Measurements from ENCODE around the gene ITGA11.

Gene ITGA11

DNA sequence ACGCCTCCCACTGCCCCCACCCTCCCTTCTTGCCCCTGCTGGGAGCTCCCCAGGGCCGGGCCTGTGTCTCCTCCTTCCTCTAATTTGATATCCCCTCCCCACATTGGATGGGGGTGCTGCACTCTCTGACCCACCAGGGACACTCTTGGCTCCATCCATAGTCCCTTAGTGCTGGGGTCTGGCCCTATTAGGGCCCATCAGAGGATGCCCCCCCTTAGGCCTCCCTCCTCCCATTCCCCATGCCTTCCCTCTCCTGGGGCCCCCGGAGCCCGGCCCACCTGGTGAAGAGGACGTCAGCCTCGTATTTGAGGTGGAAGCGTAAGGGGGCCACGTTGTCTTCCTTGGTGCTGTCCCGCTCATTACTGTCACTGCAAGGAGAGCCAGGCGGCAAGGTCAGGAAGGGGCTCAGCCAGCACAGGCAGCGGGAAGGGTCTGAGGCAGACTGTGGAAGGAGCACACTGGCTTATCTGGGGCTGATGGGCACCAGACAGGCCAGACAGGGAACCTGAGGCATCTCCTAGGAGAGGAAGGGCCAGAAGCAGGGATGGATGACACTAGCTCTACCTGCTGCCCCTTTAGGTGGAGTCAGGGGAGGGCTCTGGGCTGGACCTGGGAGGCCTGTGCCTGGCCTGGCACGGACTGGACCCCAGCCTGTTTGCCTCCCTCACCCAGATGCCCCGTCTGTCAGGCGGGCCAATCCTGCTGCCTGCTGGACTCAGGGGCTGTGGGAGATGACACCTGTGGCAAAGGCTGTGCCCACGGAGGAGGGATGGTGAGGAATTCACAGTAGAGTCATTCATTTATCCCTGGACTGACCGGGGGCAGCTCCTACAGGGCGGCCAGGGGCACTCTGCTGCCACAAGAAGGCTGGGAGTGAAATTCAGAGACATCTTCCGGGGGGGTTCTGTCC is 118.2 kb downstream of the ITGA11 start:
- peak overlapping the region; percentile 4 for H3K4me3 Mint-ChIP-seq
- H3K4me1 Mint-ChIP-seq (ENCODE audit: low read depth) = peaks cover 78% of the 10 kb centered on the region
- intact Hi-C loops (cut with micrococcal nuclease) = no loop called here
- peaks cover 7% of the 10 kb centered on the region for H3K27me3 Mint-ChIP-seq
- peaks cover 25% of the 10 kb centered on the region for H3K36me3 Mint-ChIP-seq (ENCODE audit: low read depth)
- peak overlapping the region; percentile 62 for H3K27ac Mint-ChIP-seq
- H3K9me3 Mint-ChIP-seq = no peaks in the 10 kb centered on the region

DNA sequence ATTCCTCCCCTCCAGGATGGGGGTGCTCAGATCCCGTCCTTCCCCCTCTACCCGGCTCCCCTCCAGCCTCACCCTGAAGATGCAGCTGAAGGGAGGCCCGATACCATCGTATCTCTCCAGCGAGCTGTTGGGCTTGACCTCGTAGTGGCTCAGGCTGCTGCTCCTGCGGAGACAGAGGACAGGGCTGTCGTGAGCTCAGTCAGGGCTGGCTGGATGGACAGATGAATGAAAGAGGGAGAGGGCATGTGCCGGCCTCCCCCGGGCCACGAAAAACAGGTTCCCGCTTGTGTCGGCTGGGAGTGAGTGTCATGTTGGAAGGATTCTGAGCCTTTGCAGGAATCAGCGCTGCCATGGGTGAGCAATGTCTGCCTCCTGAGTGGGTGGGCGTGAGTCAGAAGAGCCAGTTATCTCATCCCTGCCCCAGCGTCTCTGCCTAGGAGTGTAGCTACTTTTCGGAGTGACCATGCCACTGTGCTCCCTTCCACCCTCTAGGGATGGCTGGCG is 119.2 kb downstream of the ITGA11 start:
- H3K4me3 Mint-ChIP-seq = peak overlapping the region; percentile 56
- H3K9me3 Mint-ChIP-seq = no peaks in the 10 kb centered on the region
- peaks cover 29% of the 10 kb centered on the region for H3K36me3 Mint-ChIP-seq (ENCODE audit: low read depth)
- peaks cover 7% of the 10 kb centered on the region for H3K27me3 Mint-ChIP-seq
- peaks cover 74% of the 10 kb centered on the region for H3K4me1 Mint-ChIP-seq (ENCODE audit: low read depth)
- intact Hi-C loops (cut with micrococcal nuclease) = no loop called here
- H3K27ac Mint-ChIP-seq = peak overlapping the region; percentile 62

DNA sequence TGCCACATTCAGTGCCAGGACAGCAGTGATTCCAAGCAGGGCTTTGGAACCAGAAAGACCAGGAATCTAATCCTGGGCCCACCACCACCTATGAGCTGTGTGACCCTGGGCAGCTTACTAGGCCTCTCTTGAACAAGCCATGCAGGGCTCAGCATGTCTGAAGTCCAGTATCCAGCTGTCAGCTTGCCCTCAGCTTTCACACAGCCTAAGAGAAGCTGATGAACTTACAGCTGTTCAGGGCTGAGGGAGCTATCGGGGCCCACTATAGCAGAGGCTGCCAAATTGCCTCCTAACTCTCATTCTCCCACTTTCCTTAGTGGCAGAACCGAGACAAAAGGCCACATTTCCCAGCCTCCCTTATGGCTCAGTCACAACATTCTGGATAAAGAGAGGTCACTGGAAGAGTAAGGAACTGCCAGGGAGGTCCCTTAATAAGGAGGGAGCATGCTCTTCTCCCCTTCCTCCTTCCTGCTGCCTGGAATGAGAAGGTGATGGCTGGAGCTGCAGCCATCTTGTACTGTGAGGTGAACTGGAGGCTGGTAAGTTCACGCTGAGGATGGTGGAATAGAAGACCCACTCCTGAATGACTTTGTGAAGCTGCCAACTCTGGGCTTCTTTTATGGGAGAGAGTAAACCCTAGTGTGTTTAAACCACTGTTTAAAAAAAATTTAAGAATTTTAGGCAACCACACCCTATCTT is 120.0 kb downstream of the ITGA11 start:
- peaks cover 31% of the 10 kb centered on the region for H3K36me3 Mint-ChIP-seq (ENCODE audit: low read depth)
- H3K4me3 Mint-ChIP-seq = no peak overlapping the region
- no peaks in the 10 kb centered on the region for H3K9me3 Mint-ChIP-seq
- intact Hi-C loops (cut with micrococcal nuclease) = no loop called here
- H3K27me3 Mint-ChIP-seq = peaks cover 7% of the 10 kb centered on the region
- peak overlapping the region; percentile 62 for H3K27ac Mint-ChIP-seq
- H3K4me1 Mint-ChIP-seq (ENCODE audit: low read depth) = peaks cover 81% of the 10 kb centered on the region

DNA sequence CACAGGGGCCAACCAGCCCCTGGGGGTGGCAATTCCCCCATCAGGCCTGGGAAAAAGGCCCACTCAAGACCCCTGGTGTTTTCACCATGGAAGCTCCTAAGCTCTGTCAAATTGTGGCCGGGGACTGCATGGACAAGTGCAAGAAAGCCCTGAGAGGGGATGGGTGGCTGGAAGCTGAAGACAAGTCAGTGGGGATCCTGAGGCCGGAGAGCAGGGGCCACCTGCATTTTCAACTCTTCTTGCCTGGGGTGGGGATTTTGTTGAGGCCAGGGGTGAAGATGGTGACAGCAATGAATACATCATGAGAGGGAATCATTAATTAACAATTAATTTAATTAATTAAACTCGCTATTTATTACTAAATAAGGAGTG is 120.5 kb downstream of the ITGA11 start:
- Mint-ChIP-seq H3K4me3 (peak overlapping the region; percentile 27), H3K36me3 (ENCODE audit: low read depth) (peaks cover 28% of the 10 kb centered on the region), H3K9me3 (no peaks in the 10 kb centered on the region), H3K27me3 (peaks cover 4% of the 10 kb centered on the region), H3K4me1 (ENCODE audit: low read depth) (peaks cover 82% of the 10 kb centered on the region), H3K27ac (peak overlapping the region; percentile 62)
- intact Hi-C loops (cut with micrococcal nuclease) = no loop called here

DNA sequence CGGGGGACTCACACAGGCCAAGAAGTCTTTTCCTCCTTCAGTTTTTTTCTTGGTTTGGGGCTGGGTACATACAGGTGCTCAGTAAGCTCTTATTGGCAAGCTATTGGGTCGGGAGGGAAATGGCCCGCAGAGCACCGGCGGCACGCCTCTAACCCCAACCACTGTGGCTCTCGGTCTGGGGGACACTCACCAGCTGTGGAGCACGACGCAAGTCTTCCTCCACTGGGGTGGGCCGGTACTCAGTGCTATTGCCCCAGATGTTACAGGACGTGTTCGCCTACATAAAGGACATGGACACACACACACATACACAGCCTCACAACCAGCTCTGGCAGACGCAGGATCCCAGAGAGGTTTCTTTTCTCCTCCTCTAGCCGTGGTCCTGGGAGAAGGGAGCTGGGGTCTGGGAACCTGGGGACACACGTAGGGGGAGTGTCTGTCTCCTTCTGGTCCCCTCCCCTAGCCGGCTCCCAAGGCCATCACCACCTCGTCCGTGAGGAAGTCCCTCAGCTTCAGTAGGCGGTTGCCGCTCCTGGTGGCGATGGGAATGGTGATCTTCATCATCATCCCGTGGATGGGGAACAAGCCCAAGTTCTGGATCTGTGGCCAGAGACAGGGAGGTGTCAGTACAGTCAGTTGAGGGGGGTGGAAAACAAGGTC is 121.0 kb downstream of the ITGA11 start:
- Mint-ChIP-seq H3K36me3 (ENCODE audit: low read depth) (peaks cover 26% of the 10 kb centered on the region), H3K9me3 (no peaks in the 10 kb centered on the region), H3K27me3 (peaks cover 4% of the 10 kb centered on the region), H3K27ac (peak overlapping the region; percentile 62), H3K4me1 (ENCODE audit: low read depth) (peaks cover 82% of the 10 kb centered on the region), H3K4me3 (peak overlapping the region; percentile 27)
- intact Hi-C loops (cut with micrococcal nuclease) = no loop called here

DNA sequence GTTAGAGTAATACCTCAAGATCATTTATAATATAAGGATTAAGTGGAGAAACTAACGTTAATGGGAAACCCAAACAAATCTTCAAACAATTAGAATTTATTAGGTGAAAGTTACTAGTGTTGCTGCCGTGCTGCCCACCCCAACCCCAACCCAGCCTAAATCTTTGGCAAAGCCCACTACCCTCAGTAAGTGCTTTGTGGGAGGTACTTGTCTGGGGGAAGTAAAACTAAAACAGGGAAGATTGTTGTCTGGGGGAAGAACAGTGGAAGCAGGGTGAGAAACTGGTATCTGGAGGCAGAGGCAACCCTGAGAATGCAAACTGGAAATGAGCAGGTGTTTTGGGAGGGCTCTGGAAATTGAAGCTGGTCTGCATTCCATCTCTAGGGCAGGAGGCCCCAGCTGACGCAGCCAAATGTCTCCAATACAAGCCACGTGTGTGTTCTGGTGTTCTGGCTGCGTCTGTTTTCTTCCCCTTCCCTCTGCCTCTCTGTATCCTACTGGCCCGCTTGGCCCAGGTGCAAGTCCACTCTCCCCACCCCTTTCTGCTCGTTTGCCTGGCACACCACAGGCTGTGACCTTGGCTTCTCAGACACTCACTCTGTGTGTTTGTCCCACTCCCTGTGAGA is 121.7 kb downstream of the ITGA11 start:
- no peak overlapping the region for H3K4me3 Mint-ChIP-seq
- H3K4me1 Mint-ChIP-seq (ENCODE audit: low read depth) = peaks cover 76% of the 10 kb centered on the region
- no peaks in the 10 kb centered on the region for H3K9me3 Mint-ChIP-seq
- H3K27ac Mint-ChIP-seq = peak overlapping the region; percentile 62
- peaks cover 28% of the 10 kb centered on the region for H3K36me3 Mint-ChIP-seq (ENCODE audit: low read depth)
- intact Hi-C loops (cut with micrococcal nuclease) = no loop called here
- peaks cover under 1% of the 10 kb centered on the region for H3K27me3 Mint-ChIP-seq

DNA sequence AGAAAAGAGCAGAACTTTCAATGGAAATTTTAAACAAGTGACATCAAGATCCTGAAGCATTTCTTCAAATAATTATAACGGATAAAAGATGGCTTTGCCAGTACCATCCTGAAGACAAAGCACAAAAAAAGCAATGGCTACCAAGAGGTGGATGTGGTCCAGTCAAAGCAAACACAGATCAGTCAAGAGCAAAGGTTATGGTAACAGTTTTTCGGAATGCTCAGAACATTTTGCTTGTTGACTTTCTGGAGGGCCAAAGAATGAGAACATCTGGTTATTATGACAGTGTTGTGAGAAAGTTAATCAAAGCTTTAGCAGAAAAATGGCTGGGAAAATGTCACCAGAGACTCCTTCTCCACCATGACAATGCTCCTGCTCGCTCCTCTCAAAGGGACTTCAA is 122.9 kb downstream of the ITGA11 start:
- Mint-ChIP-seq H3K4me1 (ENCODE audit: low read depth) (peaks cover 73% of the 10 kb centered on the region), H3K27me3 (no peaks in the 10 kb centered on the region), H3K4me3 (no peak overlapping the region), H3K9me3 (no peaks in the 10 kb centered on the region), H3K36me3 (ENCODE audit: low read depth) (peaks cover 38% of the 10 kb centered on the region), H3K27ac (no peak overlapping the region)
- intact Hi-C loops (cut with micrococcal nuclease) = loop anchor here (5.0 to 10.0 kb wide), 2 partner anchors 246 to 363 kb away; no protein-coding TSS in a partner anchor

DNA sequence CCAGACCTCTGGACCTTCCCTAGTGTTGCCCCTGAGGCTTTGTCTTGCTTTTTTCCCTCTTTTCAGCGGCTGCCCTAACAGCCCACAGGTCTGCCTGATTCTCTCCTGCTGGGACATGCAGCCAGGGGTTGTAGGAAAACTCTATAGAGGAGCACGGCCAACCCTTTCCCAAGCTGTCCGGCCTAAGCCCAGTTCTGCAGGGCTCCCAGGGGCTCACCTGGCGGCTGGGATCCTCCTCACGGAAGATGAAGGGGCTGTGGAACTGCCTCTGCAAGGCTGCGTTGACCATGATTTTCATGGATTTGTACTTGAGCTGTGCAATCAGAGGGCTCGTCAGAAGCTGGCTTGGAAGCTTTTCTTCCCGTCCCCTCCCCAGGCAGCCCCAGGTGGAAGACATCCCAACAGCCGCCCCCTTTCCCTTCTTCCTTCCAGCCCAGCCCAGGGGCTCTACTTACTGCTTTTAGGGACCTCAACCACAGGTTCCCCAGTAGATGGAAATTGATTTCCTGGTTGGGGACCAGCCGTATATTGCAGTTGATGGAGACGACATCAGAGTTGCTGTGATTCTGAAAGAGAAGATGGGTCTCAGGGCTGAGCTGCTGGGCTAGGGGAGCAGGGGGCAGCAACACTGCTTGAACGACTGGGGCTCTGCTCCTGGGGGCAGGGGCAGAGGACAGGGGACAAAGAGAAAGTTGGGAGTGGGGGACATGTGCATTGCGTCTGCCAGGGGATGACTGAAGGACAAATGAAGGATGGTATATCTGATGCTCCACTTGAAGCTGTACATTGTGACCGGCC is 124.6 kb downstream of the ITGA11 start:
- Mint-ChIP-seq H3K9me3 (no peaks in the 10 kb centered on the region), H3K4me3 (no peak overlapping the region), H3K27me3 (no peaks in the 10 kb centered on the region), H3K36me3 (ENCODE audit: low read depth) (peaks cover 55% of the 10 kb centered on the region), H3K4me1 (ENCODE audit: low read depth) (peaks cover 59% of the 10 kb centered on the region), H3K27ac (peak overlapping the region; percentile 12)
- intact Hi-C loops (cut with micrococcal nuclease) = loop anchor here (5.0 to 10.0 kb wide), 2 partner anchors 247 to 365 kb away; no protein-coding TSS in a partner anchor

DNA sequence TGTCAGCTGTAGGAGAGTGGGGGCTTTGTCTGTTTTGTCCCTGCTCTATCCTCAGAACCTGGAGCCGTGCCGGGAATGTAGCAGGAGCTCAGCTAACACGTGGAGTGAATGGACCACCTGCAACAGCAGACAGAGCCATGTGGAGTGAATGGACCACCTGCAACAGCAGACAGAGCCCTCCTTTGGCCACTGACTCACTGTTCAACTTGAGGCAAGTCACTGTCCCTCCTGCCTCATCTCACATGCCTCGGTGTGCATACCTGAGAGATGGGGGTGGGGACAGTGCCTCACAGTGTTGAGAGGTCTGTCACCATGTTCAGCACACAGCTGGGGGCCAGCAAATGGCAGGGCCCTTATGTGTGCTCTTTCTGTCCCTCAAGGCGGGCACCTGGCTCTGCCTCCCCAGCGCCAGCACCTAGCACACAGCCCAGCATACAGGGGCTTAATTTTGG is 126.5 kb downstream of the ITGA11 start:
- no peaks in the 10 kb centered on the region for H3K9me3 Mint-ChIP-seq
- intact Hi-C loops (cut with micrococcal nuclease) = loop anchor here (5.0 to 10.0 kb wide), 2 partner anchors 249 to 367 kb away; no protein-coding TSS in a partner anchor
- peaks cover 49% of the 10 kb centered on the region for H3K4me1 Mint-ChIP-seq (ENCODE audit: low read depth)
- no peak overlapping the region for H3K4me3 Mint-ChIP-seq
- H3K27me3 Mint-ChIP-seq = no peaks in the 10 kb centered on the region
- H3K27ac Mint-ChIP-seq = no peak overlapping the region
- peaks cover 57% of the 10 kb centered on the region for H3K36me3 Mint-ChIP-seq (ENCODE audit: low read depth)

DNA sequence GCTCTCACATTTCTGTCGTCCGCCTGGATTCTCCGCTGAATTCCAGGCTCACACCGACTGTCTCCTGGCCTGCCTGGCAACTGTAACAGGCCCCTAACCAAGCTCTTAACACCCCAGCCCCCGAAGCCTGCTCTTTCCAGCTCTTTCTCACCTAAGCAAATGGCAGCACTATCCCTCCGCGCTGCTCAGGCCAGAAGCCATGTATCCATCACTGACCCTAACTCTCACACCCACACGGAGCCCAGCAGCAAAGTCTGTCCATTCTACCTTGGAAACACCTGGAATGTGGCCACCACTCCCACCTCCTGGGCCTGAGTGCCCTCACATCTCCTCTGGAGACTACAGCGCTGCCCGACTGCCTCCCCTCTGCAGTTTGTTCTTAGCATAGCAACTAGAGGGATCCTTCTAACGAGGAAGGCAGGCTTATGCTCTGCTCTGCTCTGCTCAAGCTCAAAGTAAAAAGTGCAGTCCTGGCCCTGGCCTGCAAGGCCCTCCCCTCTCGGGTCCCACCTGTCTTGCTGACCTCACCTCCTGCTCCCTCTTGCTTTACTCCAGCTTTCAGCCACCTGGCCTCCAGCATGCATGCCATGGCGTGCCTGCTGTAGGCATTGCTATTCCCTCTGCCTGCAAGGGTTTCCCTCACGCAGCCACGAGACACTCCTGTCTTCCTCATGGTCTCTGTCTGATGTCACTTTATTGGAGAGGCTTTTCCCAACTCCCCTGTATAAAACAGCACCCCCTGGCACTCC is 127.2 kb downstream of the ITGA11 start:
- Mint-ChIP-seq H3K4me3 (no peak overlapping the region), H3K27me3 (no peaks in the 10 kb centered on the region), H3K4me1 (ENCODE audit: low read depth) (peaks cover 51% of the 10 kb centered on the region), H3K9me3 (no peaks in the 10 kb centered on the region), H3K27ac (no peak overlapping the region), H3K36me3 (ENCODE audit: low read depth) (peaks cover 63% of the 10 kb centered on the region)
- intact Hi-C loops (cut with micrococcal nuclease) = loop anchor here (5.0 to 10.0 kb wide), 2 partner anchors 250 to 368 kb away; no protein-coding TSS in a partner anchor

DNA sequence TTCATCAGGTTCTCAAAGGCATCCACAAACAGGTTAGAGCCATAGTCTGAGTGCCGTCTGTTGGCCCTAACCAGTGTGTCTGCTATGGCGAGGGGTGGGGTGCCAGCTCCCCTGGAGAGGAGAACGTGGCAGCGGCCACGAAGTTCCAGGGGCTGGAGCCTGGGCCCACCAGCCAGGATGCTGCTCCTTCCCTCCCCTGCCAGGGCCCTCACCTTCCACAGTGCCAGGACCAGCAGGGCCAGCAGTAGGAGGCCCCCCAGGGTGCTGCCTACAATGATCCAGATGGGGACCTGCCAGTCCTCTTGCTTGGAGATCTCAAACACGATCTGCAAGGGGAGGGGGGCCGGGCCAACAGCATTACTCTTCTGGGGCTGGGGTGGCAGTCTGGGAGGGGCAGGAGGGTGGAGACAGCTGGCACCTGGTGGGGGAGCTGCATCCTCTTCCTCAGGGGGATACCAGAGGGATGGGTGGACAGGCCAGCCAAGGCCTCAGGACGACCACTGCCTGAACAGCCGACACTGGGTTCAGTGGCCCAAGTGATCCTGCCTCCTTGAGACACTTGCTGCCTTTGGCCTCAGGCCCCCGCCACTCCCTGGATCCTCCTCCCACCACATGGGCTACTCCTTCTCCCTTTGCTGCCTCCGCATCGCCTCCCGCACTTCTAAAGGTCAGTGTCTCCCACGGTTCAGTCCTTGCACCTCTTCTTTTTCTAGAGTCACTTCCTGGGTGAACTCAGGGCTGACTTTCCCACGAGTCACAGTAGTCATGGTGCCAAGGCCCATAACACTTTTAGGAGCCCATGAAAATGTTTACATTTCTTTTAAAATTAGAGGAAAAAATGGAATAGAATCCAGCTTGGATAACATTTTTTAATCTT is 128.2 kb downstream of the ITGA11 start:
- Mint-ChIP-seq H3K9me3 (no peaks in the 10 kb centered on the region), H3K4me1 (ENCODE audit: low read depth) (peaks cover 61% of the 10 kb centered on the region), H3K36me3 (ENCODE audit: low read depth) (peaks cover 61% of the 10 kb centered on the region), H3K27me3 (no peaks in the 10 kb centered on the region), H3K27ac (no peak overlapping the region), H3K4me3 (no peak overlapping the region)
- intact Hi-C loops (cut with micrococcal nuclease) = loop anchor here (10.0 kb wide), 1 partner anchor 251 kb away; no protein-coding TSS in a partner anchor
